HCT116 (cell line): ENCODE measurements around the gene IGLL1. TPM values are rescaled to one million over a fixed set of nuclear protein-coding genes. Genes with fewer than 3 reads are reported as not detected.

ENCODE experiments used
- ATAC-seq: fragments of 200-7000 bp; cut with Tn5 transposase; 2 replicates; pipeline ENCODE4 v1.9.1; 2020; ENCODE audit warnings: mild to moderate bottlenecking, moderate library complexity
- BruUV-seq: library from RNA; stranded (reverse); fragments of 400-500 nt; replicated peaks from 2 replicates; lab custom pipeline; 2021; lab: Mats Ljungman, UMichigan
- CTCF ChIA-PET: fragments of 300-600 bp; sonication (Branson Sonifier 250); formaldehyde crosslinking; loops from one replicate; lab custom pipeline; 2021; ENCODE audit warnings: antibody characterized with exemption; lab: Charles Lee
- POLR2A ChIA-PET: fragments of 300-600, 350-600 bp; sonication (Branson Sonifier 250); formaldehyde crosslinking; loops from one replicate; lab custom pipeline; 2021; ENCODE audit warnings: antibody characterized with exemption; lab: Charles Lee
- RAD21 ChIA-PET, 2 experiments: fragments of 300-600 bp; sonication (Branson Sonifier 250); formaldehyde crosslinking; loops; one replicate each; lab custom pipeline; 2023; ENCODE audit warnings: low total read pairs in 2 of 2; ENCODE audit not compliant: uncharacterized antibody in 2 of 2, unreplicated experiment in 2 of 2, low non-redundant PET in 1 of 2; lab: Charles Lee
- DNase-seq: peaks from one replicate; pipeline ENCODE4 v3.0.0-alpha.2; 2010; ENCODE audit warnings: low read depth, low spot score
- H2AFZ ChIP-seq: fragments of 200-600 bp; shearing (Covaris generic), sonication (generic); 2 replicates; pipeline ENCODE4 v1.6.1; 2017; ENCODE audit warnings: low read depth, mixed run types, mixed read lengths, antibody characterized with exemption, low read length; ENCODE audit not compliant: poor library complexity, severe bottlenecking
- H3K27ac ChIP-seq: 2 replicates; pipeline ENCODE4 v1.5.1; 2012; ENCODE audit warnings: low read depth, low read length
- H3K27me3 ChIP-seq: fragments of 200-600 bp; sonication (generic); 2 replicates; pipeline ENCODE4 v1.6.1; 2016; ENCODE audit warnings: mixed run types, low read length, mixed read lengths; ENCODE audit not compliant: insufficient read depth
- H3K36me3 ChIP-seq, 2 experiments: fragments of 200-500 bp in 1 of 2; fragments of 200-600 bp in 1 of 2; sonication (Bioruptor generic) in 1 of 2; sonication (generic) in 1 of 2; 2 replicates each; pipeline versions ENCODE4 v1.5.1 to v1.6.1; 2014 to 2016; ENCODE audit warnings: low read length in 2 of 2, inconsistent platforms in 1 of 2, mixed read lengths in 1 of 2, mixed run types in 1 of 2; ENCODE audit not compliant: insufficient read depth in 2 of 2, control insufficient read depth in 1 of 2
- H3K4me1 ChIP-seq, 2 experiments: fragments of 200-600 bp in 1 of 2; sonication (generic) in 1 of 2; 2 replicates each; pipeline versions ENCODE4 v1.5.1 to v1.6.1; 2012 to 2017; ENCODE audit warnings: low read length in 2 of 2, inconsistent platforms in 1 of 2, mild to moderate bottlenecking in 1 of 2, mixed read lengths in 1 of 2, mixed run types in 1 of 2, moderate library complexity in 1 of 2; ENCODE audit not compliant: insufficient read depth in 2 of 2, control insufficient read depth in 1 of 2
- H3K4me2 ChIP-seq: fragments of 200-600 bp; sonication (generic); 2 replicates; pipeline ENCODE4 v1.6.1; 2017; ENCODE audit warnings: mixed run types, low read length, mixed read lengths
- H3K4me3 ChIP-seq, 2 experiments: fragments of 200-600 bp in 1 of 2; sonication (generic) in 1 of 2; replicated peaks in 1 of 2; 2 replicates each; pipeline ENCODE4 v1.5.1; 2011 to 2016; ENCODE audit warnings: low read length in 2 of 2, control low read depth in 1 of 2, low read depth in 1 of 2, mild to moderate bottlenecking in 1 of 2, mixed read lengths in 1 of 2, mixed run types in 1 of 2
- H3K79me2 ChIP-seq: fragments of 200-600 bp; sonication (generic); 2 replicates; pipeline ENCODE4 v1.6.1; 2017; ENCODE audit warnings: mild to moderate bottlenecking, mixed run types, low read length, moderate library complexity, mixed read lengths; ENCODE audit not compliant: insufficient read depth
- H3K9ac ChIP-seq: fragments of 200-600 bp; sonication (generic); 2 replicates; pipeline ENCODE4 v1.6.1; 2016; ENCODE audit warnings: low read length, mixed read lengths
- H3K9me2 ChIP-seq: fragments of 200-600 bp; sonication (generic), shearing (Covaris generic); 2 replicates; pipeline ENCODE4 v1.6.1; 2017; ENCODE audit warnings: mixed run types, mild to moderate bottlenecking, moderate library complexity; ENCODE audit not compliant: insufficient read depth
- H3K9me3 ChIP-seq, 2 experiments: fragments of 200-500 bp in 1 of 2; fragments of 200-600 bp in 1 of 2; sonication (Bioruptor generic) in 1 of 2; sonication (generic) in 1 of 2; 2 replicates each; pipeline ENCODE4 v1.6.1; 2014 to 2017; ENCODE audit warnings: low read length in 2 of 2, mixed read lengths in 2 of 2, inconsistent platforms in 1 of 2, low read depth in 1 of 2, mild to moderate bottlenecking in 1 of 2, mixed run types in 1 of 2, moderate library complexity in 1 of 2; ENCODE audit not compliant: control insufficient read depth in 1 of 2, insufficient read depth in 1 of 2
- H4K20me1 ChIP-seq: fragments of 200-600 bp; sonication (generic), shearing (Covaris generic); 2 replicates; pipeline ENCODE4 v1.6.1; 2017; ENCODE audit warnings: mixed run types, mild to moderate bottlenecking, moderate library complexity; ENCODE audit not compliant: insufficient read depth
- ATF3 ChIP-seq: IDR thresholded peaks from 2 replicates; pipeline ENCODE4 v1.6.1; 2012
- CBX3 ChIP-seq: IDR thresholded peaks from 2 replicates; pipeline ENCODE4 v1.6.1; 2012; ENCODE audit warnings: low read depth
- CTCF ChIP-seq, 3 experiments: fragments of 200-600 bp in 1 of 3; sonication (generic) in 1 of 3; IDR thresholded peaks in 2 of 3; conservative IDR thresholded peaks in 1 of 3; 2 replicates each; pipeline ENCODE4 v1.5.1; 2012 to 2017; ENCODE audit warnings: low read depth in 2 of 3, low read length in 2 of 3, antibody characterized with exemption in 1 of 3, borderline replicate concordance in 1 of 3, control low read depth in 1 of 3, mild to moderate bottlenecking in 1 of 3, mixed read lengths in 1 of 3, mixed run types in 1 of 3, moderate library complexity in 1 of 3; ENCODE audit not compliant: insufficient read depth in 1 of 3
- EGR1 ChIP-seq: IDR thresholded peaks from 2 replicates; pipeline ENCODE4 v1.6.1; 2012; ENCODE audit warnings: low read depth
- ELF1 ChIP-seq: IDR thresholded peaks from 2 replicates; pipeline ENCODE4 v1.6.1; 2012; ENCODE audit warnings: low read depth, borderline replicate concordance
- EZH2 ChIP-seq: fragments of 200-600 bp; sonication (generic); IDR thresholded peaks from 2 replicates; pipeline ENCODE4 v1.6.1; 2017; ENCODE audit warnings: antibody characterized with exemption, mixed run types
- FOSL1 ChIP-seq: IDR thresholded peaks from 2 replicates; pipeline ENCODE4 v1.6.1; 2012; ENCODE audit warnings: low read depth
- MAX ChIP-seq: IDR thresholded peaks from 2 replicates; pipeline ENCODE4 v1.6.1; 2012
- POLR2A ChIP-seq: IDR thresholded peaks from 2 replicates; pipeline ENCODE4 v1.7.0; 2011; ENCODE audit warnings: borderline replicate concordance; ENCODE audit not compliant: insufficient read depth, insufficient read length; ENCODE audit errors: extremely low read depth
- POLR2AphosphoS5 ChIP-seq: IDR thresholded peaks from 2 replicates; pipeline ENCODE4 v1.6.1; 2011; ENCODE audit warnings: mild to moderate bottlenecking, low read depth, low read length, moderate library complexity
- RAD21 ChIP-seq: IDR thresholded peaks from 2 replicates; pipeline ENCODE4 v1.6.1; 2012; ENCODE audit warnings: low read depth, mild to moderate bottlenecking
- REST ChIP-seq: IDR thresholded peaks from 2 replicates; pipeline ENCODE4 v1.6.1; 2012; ENCODE audit warnings: low read depth
- SIN3A ChIP-seq: IDR thresholded peaks from 2 replicates; pipeline ENCODE4 v1.6.1; 2012; ENCODE audit warnings: low read depth
- SRF ChIP-seq: IDR thresholded peaks from 2 replicates; pipeline ENCODE4 v1.6.1; 2012; ENCODE audit warnings: low read depth
- ZBTB33 ChIP-seq: IDR thresholded peaks from 2 replicates; pipeline ENCODE4 v1.6.1; 2011; ENCODE audit warnings: mild to moderate bottlenecking, low read length, moderate library complexity; ENCODE audit not compliant: insufficient replicate concordance; ENCODE audit errors: extremely low read depth
- intact Hi-C: fragments of 100-400 bp; cut with micrococcal nuclease; formaldehyde crosslinking; loops from 2 replicates; pipeline ENCODE4 v1.10.0; 2022
- total RNA-seq: library from RNA; stranded (reverse); gene quantifications from one replicate; pipeline ENCODE4 v1.2.1, GENCODE V29; 2021; ENCODE audit not compliant: unreplicated experiment

Gene IGLL1
- total RNA-seq, 1 experiment from 2014 or later: not detected

GRCh38 chr22:23570681-23571080 is 9.4 kb downstream of the IGLL1 start:
- no peaks in the 10 kb centered on the region for H4K20me1 ChIP-seq
- TF ChIP-seq POLR2A (no peak), REST (no peak), RAD21 (no peak), SRF (no peak), ATF3 (no peak), MAX (no peak), POLR2AphosphoS5 (no peak), FOSL1 (no peak), EZH2 (no peak), SIN3A (no peak), CTCF (IDR thresholded peaks at IDR 0.05 in 2 of 3, conservative IDR thresholded peaks at IDR 0.05 in 1 of 3; ENCODE audit: borderline replicate concordance in 1 of 3, insufficient read depth in 1 of 3, low read depth in 2 of 3, low read length in 2 of 3) (no peak), EGR1 (no peak), CBX3 (no peak), ZBTB33 (no peak), ELF1 (no peak)
- TF ChIP-seq, all 23 proteins: peak for 0
- Histone ChIP-seq H3K9me3 (no peaks in the 10 kb centered on the region), H2AFZ (no peak overlapping the region), H3K4me1 (no peaks in the 10 kb centered on the region), H3K36me3 (no peaks in the 10 kb centered on the region), H3K9me2 (no peaks in the 10 kb centered on the region), H3K9ac (no peak overlapping the region), H3K4me3 (no peak overlapping the region), H3K4me2 (no peak overlapping the region), H3K27me3 (no peaks in the 10 kb centered on the region), H3K79me2 (no peaks in the 10 kb centered on the region), H3K27ac (no peak overlapping the region)
- intact Hi-C loops: no loop called here
- no peak for DNase-seq
- POLR2A ChIA-PET: no interaction called here
- ATAC-seq: no peak
- CTCF ChIA-PET: no interaction called here
- no TSS peak for BruUV-seq
- RAD21 ChIA-PET: no interaction called here
